ENCODE results near the gene VAV2.

The VAV2 gene

GRCh38 chr9:133866946-133867345 is 125.2 kb downstream of the VAV2 start:
- TF ChIP-seq CTCF (IDR thresholded peaks at IDR 0.05; ENCODE audit: insufficient read depth, low read depth, low read length, missing control alignments): no peak
- H3K4me3 ChIP-seq (ENCODE audit: low read depth, low read length): no peak overlapping the region
- no peak for DNase-seq (ENCODE audit: low read depth)

DNA sequence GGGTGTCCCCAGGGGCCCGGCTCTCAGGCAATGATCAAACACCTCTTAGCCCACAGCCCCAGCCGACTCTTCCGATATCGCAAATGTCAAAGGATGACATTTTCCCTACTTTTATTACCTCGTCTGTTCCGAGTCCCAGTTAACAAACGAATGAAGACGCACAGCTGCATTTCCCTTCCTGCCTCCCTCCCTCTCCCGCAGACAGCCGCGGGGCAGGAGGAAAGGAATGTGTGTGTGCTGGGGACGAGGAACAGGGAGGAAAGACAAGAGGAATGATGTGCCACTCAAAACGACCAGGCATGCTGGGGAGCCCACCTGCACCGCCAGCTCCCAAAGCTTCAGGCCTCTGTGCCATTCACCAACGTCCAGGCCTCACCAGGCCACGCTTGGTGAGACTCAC is 128.1 kb downstream of the VAV2 start:
- TF ChIP-seq CTCF (IDR thresholded peaks at IDR 0.05; ENCODE audit: insufficient read depth, low read depth, low read length, missing control alignments): no peak
- no peak for DNase-seq (ENCODE audit: low read depth)
- H3K4me3 ChIP-seq (ENCODE audit: low read depth, low read length): no peak overlapping the region

GRCh38 chr9:133863257-133863592 is 128.9 kb downstream of the VAV2 start:
- H3K4me3 ChIP-seq (ENCODE audit: low read depth, low read length): no peak overlapping the region
- DNase-seq (ENCODE audit: low read depth): no peak
- no peak for TF ChIP-seq CTCF (IDR thresholded peaks at IDR 0.05; ENCODE audit: insufficient read depth, low read depth, low read length, missing control alignments)

DNA sequence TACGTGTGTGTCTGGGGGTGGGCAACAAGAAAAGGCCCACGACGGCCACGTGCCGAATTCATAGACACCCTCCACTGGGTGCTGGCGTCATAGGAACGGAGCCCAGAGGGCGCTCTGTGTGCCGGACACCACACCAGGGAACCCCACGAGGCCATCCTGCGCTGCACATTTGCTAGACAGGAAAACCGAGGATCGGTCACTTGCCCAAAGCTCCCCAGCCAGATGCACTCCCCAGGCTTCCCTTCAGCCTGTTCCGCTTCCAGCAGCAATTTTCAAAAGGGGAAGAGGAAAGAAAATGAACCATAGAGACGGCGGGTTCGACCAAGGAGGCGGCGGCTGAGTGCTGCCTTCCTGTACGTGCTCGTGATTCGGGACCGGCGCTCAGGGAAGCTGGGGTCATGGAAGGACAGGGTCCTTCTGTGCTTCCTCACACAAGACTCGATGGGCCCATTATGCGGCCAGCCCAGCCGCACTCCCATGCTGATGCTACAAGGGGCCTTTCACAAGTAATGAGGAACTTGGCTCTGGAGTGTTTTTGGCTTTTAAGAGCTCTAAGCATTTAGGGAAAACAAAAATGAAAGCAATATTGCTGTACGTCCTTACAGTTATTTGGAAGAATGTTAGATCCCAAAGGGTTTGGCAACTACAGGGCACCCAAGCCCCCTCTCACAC is 129.4 kb downstream of the VAV2 start:
- no peak overlapping the region for H3K4me3 ChIP-seq (ENCODE audit: low read depth, low read length)
- no peak for DNase-seq (ENCODE audit: low read depth)
- TF ChIP-seq CTCF (IDR thresholded peaks at IDR 0.05; ENCODE audit: insufficient read depth, low read depth, low read length, missing control alignments): no peak

DNA sequence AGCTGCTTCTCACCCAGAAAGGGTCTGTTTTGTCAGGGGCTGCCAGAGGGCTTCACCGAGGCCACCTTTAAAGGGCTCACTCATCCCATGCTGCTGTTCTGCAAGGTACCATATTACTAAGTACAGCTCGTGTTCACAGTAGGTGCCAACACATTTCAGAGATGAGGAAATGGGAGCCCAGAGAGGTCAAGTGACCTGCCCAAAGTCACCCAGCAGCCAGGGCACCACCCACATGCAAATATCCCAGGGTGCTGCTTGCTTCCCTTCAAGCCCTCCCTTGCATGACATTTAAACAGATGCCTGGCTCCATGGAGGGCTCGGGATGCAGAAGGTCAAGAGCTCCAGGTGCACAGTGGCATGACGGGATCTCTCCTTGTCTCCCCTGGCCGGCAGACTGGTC is 130.4 kb downstream of the VAV2 start:
- DNase-seq (ENCODE audit: low read depth): no peak
- no peak overlapping the region for H3K4me3 ChIP-seq (ENCODE audit: low read depth, low read length)
- TF ChIP-seq CTCF (IDR thresholded peaks at IDR 0.05; ENCODE audit: insufficient read depth, low read depth, low read length, missing control alignments): no peak

DNA sequence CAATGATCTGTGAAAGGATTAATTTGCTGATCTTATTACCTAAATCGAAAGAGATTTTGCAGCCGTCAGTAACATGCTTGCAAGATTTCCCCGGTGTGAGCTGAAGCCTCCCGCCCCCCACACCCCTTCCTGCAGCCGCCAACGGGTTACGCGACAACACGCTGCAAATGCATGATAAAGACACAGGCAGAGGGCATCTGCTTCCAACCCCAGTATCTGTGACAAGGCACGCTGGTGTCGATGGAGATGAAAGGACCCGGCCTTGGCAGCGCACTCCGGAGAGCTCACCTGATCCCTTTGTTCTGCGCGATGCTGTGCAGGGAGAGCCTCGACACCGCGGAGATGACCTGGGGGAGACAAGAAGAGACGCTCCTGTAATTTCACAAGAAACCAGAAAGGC is 131.0 kb downstream of the VAV2 start:
- TF ChIP-seq CTCF (IDR thresholded peaks at IDR 0.05; ENCODE audit: insufficient read depth, low read depth, low read length, missing control alignments): no peak
- no peak for DNase-seq (ENCODE audit: low read depth)
- no peak overlapping the region for H3K4me3 ChIP-seq (ENCODE audit: low read depth, low read length)

- no peak overlapping the region for H3K4me3 ChIP-seq (ENCODE audit: low read depth, low read length)
- no peak for DNase-seq (ENCODE audit: low read depth)
- TF ChIP-seq CTCF (IDR thresholded peaks at IDR 0.05; ENCODE audit: insufficient read depth, low read depth, low read length, missing control alignments): no peak
Measured at GRCh38 chr9:133858771-133859170, 133.4 kb downstream of the VAV2 start.
